NCI-H345 (cell line): ENCODE results near the gene RERE.
"Not testable (repeated sequence)": the region's sequence is repeated elsewhere in the genome, so short reads cannot be mapped to it uniquely, and the experiment has no call there.

ENCODE experiments used
- DNase-seq: peaks from one replicate; lab custom pipeline; 2025; lab: John Stamatoyannopoulos, UW

RERE gene

GRCh38 chr1:8512504-8512903, 304.9 kb downstream of the RERE start:
- no peak for DNase-seq

DNA sequence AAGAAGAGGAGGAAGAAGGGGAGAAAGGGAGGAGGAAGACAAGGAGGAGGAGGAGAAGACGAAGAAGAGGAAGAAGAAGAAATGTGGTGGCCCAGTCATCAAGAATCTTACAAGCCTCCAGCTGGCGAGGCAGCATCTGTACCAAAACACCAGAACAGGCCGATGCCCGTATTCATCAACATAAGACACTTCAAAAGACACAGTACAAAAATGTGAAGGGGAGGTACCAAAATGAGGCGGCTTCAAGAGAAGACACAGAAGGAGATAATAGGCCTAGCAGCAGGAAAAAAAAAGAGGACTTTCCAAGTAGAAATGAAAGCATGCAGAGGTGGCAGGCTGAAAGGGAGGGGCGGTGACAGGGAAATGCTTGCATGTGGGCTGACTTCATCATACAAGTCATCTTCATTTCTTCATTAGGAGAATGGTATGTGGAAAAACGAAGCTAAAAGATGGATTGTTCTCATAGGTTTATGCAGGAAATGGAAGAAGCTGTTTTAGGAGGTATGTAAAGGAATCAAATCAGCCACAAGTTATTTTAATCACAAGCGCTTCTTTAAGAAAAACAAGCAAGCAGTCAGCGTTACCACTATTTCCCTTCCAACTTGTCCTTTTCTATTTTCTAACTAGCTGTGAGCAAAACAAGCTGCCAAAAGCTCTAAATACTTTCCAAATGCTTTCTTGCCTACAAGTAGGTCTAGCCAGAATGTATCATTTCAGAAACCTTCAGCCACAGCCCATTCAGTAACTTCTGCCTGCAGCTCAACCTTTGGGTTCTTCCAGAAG, 307.2 kb downstream of the RERE start:
- DNase-seq, result no peak

- no peak for DNase-seq
These were observed 307.9 kb downstream of the RERE start for GRCh38 chr1:8509579-8509978.

DNA sequence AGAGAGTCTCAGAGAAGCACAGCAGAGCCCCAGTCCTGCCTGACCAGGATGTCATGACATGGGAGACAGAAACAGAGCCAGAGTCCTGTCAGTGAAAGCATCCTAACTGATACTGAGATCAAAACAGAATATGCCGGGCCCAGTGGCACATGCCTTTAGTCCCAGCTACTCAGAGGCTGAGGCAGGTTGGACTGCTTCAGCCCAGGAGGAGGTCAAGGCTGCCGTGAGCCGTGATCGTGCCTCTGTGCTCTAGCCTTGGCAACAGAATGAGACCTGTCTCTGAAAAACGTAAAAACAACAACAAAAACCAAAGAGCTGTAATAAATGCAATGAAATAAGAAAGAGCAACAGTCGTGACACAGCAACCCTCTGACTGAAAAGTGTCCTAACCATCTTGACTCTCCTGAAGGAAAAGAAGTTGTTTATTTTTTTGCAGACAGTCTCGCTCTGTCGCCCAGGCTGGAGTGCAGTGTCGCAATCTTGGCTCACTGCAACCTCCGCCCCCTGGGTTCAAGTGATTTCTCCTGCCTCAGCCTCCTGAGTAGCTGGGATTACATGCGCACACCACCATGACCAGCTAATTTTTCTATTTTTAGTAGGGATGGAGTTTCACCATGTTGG, 310.3 kb downstream of the RERE start:
- DNase-seq, result no peak

DNA sequence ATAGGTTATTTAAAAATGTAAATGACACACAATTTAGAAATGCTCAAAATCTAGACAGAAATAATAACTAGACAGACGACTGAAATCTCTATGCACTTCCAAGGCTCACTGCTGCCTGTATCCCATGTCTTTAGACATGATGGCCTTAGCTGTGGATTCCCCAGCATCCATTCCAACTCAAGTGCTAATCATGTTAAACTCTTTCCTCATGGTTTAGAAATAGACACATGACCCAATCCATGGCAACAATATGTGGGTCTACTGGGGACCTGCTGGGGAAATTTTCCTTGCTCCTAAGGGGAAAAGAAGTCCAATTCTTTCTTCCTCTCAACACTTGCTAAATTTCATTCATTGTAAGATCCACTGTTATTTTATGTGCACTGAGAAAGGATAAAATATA, 311.0 kb downstream of the RERE start:
- DNase-seq, result no peak

DNA sequence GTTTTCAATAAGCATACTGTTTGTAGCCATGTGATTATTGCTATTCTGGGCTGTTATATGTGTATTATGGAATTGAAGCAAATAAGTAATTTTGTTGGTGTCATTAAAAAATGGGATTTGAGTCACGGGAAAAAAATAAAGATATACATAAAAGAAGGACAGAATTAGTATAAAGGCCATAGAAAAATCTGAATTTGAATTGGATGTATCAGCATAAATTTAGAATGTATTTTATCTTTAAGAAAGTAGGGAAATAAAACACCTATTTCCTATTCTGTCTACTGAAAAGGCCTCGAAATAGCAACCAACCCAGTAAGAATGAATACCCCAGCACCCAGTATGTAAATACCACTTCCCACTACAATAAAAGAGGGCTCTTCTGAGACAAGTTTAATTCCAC, 313.6 kb downstream of the RERE start:
- no peak for DNase-seq

DNA sequence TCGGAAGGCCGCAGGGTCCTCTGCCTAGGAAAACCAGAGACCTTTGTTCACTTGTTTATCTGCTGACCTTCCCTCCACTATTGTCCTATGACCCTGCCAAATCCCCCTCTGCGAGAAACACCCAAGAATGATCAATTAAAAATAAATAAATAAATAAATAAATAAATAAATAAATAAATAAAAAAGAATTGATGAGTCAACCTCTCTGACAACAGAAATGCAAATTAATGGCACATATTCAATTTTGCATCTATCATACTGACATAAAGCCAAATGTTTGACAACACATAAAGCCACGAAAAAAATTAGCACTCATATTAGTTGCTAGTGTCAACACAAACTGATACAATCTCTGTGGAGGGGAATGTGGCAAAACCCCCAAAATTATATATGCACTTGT, 314.5 kb downstream of the RERE start:
- DNase-seq, result not testable (repeated sequence)

GRCh38 chr1:8497210-8497819, 320.1 kb downstream of the RERE start:
- DNase-seq, result no peak

DNA sequence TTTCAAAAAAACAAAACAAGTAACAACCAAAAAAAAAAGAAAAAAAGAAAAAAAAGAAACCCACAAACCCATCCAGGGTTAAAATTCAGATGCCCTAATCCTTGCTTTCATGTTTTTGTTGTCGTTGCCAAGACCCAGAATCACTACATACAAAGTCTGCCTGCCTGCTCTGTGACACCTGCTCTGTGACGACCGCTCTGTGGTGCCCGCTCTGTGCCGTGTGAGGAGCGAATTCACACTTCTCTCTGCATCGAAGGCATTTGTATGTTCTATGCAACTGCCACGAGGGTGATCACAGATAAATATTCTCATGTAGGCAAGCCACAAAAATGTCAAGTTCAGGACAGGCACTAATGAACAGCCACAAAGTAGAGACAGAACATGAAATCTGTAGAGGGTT, 321.0 kb downstream of the RERE start:
- DNase-seq, result no peak

- DNase-seq, result no peak
These were observed 321.5 kb downstream of the RERE start for GRCh38 chr1:8495928-8496401.

DNA sequence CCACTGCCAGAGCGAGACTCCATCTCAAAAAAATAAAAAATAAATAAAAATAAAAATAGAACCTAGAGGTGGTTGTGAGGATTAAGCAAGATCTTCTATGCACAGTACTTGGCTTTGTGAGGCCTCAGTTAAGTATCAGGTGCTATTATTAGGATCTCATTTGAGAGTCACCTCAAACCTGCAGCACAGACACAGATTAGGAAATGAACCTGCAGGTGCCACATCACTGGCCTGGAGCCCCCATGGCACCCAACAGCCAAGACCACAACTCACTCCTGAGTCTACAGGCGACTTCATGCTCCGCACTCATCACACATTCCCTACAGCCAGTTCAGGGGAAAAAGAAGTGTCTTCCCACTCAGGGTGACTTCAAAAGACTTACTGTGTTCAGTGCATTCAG, 322.8 kb downstream of the RERE start:
- no peak for DNase-seq

- no peak for DNase-seq
These were observed 323.4 kb downstream of the RERE start for GRCh38 chr1:8493916-8494540.

GRCh38 chr1:8487249-8487648, 330.2 kb downstream of the RERE start:
- DNase-seq, result no peak

DNA sequence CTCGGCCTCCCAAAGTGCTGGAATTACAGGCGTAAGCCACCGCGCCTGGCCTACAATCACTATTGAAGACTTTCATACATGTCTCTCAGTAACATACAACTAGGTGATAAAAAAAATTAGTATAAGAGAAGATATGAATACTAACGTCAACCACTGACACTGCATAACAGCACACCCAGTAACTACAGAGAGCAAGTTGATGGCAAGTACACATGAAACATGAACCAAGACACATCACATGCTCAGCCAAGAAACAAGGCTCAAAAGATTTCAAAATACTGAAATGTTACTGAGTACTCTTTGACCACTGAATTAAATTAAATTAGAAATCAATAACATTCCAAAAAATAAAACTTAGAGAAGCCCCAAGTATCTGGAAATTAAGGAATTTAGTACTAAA, 331.4 kb downstream of the RERE start:
- no peak for DNase-seq

- no peak for DNase-seq
These were observed 333.9 kb downstream of the RERE start for GRCh38 chr1:8483586-8483985.

DNA sequence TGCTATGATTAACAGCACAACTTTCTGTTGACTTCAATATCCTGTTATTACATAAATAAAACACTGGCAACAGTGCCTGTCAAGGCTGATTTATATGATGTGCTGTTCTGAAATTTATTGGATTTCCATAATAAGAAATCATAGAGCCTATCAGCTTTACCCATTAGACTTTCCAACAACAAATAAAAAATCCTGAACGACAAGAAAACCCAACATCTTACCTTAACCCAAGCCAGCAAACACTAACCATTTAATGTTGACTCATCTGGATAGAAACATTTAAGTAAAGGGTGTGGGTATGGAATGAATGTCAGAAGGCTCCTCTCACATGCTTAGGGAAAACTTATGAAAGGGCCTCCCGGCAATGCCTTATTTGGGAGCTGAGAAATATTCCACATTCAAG, 334.5 kb downstream of the RERE start:
- DNase-seq, result no peak

DNA sequence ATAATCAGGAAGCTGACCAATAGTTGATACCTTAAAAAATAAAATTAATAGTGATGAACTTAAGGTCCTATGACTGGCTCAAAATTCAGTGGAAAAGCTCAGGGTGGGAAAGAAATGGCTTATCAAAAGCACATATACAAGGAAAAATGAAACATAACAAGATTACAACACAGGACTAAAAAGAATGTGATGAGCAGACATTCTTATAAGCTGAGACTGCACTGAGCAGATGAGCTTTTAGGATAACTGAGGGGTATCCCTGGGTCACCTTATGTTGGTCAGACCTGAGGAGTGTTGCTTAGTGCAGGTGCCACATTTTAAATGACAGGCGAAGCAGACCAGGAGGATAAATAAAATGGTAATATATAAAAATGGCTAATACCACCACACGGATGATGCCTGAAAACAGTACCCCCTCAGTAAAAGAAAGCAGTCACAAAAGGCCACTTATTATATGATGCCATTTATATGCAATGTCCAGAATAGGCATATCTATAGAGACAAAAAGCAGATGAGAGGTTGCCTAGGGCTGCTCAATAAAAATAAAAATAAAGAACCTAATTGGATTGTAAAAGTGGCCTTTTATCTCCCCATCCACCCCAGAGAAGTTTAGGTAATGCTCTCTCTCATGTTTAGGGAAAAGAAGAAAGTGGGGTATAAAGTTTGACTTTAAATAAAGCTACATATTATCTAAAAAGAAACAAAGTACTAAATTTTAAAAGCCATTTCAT, 335.6 kb downstream of the RERE start:
- no peak for DNase-seq

DNA sequence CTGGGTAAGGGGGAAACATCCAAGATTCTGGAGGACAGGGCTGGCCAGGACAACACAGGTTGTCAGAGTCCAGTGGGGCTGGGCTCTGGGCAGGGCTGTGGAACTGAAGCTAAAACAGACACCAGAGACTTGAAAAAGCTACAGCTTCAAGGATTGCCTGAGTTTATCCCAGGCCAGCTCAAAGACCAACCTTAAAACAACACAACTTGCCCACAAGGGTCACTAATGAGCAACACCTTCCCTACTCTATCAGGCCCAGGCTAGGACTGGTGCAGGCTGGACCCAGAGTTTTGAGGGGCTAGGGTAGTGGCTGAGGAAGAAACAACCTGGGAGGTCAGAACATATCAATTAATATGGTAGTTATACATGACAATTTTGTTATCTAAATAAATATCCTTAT, 338.9 kb downstream of the RERE start:
- no peak for DNase-seq

GRCh38 chr1:8477983-8478362, 339.5 kb downstream of the RERE start:
- no peak for DNase-seq

DNA sequence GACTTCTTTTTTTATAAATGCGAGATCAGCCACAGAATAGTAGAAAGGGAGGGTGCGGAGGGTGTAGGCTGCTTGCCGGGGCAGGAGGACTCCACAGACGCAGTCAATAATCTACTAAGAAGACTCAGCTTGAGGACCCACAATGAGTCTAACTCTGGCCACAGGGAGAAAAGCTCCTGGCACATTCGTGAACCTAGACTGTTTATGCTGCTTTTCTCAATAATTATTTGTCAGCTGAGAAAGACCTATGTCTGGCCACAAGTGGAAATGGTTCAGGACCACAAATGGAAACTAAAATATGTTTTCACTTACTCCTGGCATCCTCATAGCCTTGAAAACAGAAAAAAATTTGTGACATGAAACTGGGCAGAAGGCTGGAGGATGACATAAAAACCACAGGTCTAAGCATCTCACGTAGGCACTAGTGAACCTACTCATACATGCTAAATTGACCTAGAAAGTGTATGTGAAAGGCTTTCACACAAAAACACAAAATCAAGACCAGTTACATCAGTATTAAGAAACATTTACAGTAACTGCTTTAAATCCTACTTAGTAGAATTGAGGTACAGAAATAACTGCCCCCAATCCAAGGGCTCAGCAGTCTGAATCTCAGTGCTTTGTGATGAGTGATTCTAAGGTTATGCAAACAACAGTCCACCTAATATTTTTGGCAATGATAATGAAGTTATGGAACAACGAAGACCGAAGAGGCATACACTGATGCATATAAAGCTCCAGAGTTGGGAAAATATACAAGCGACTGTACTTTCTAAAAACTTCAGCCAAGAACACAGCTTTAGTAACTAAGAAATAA, 340.1 kb downstream of the RERE start:
- no peak for DNase-seq

DNA sequence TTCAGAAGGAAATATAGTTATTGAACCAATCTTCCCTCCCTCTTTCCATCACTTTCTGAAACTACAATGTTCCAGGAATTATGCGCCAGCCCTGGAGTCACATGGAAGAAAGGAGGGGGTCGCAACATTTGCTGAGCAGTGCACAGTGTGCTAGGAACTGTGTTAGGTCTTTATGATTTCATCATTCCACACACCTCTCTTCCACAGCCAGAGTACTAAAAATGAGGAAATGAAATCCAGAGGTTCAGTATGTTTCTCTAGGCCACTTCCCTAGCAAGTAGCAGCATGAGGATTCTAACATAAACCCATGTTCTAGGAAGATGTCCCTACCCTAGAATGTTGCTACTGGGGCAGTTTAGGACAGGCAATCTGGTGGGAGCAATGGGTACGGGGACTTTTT, 341.4 kb downstream of the RERE start:
- DNase-seq, result no peak
